Epithelial cell of proximal tubule (primary cell): ENCODE measurements around the gene RRAGD. TPM values are rescaled to one million over a fixed set of nuclear protein-coding genes. Genes with fewer than 3 reads are reported as not detected.

Experiments used
- DNase-seq: peaks from one replicate; pipeline ENCODE4 v3.0.0-alpha.2; 2011; ENCODE audit warnings: low read depth
- H3K4me3 ChIP-seq: 2 replicates; pipeline ENCODE4 v1.5.1; 2011; ENCODE audit warnings: low read depth, mild to moderate bottlenecking, low read length
- total RNA-seq: library from RNA; depleted of rRNA; stranded (reverse); fragments of >200 nt; gene quantifications from 2 replicates; pipeline ENCODE4 v1.2.3, GENCODE V29; 2015
- TF ChIP-seq, protein P1 (sequence below): conservative IDR thresholded peaks from 2 replicates; pipeline ENCODE4 v1.5.1; 2012; ENCODE audit warnings: low read depth, mild to moderate bottlenecking, low read length

Gene RRAGD
- total RNA-seq, 1 donor from 2014 or later: 12.7 TPM

DNA sequence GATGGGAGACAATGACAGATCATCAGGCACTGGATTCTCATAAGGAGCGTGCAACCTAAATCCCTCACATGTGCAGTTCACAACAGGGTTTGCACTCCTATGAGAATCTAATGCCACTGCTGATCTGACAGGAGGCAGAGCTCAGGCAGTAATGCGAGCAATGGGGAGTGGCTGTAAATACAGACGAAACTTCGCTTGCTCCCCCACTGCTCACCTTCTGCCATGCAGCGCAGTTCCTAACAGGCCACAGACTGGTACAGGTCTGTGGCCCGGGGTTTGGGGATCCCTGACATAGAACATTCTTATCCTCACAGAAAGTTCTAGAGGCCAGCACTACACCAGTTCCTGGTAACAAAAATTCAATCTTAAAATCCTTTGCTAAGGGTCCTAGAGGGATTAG, 23.2 kb downstream of the RRAGD start:
- DNase-seq: no peak
- H3K4me3 ChIP-seq: no peak overlapping the region
- TF ChIP-seq, protein P1, sequence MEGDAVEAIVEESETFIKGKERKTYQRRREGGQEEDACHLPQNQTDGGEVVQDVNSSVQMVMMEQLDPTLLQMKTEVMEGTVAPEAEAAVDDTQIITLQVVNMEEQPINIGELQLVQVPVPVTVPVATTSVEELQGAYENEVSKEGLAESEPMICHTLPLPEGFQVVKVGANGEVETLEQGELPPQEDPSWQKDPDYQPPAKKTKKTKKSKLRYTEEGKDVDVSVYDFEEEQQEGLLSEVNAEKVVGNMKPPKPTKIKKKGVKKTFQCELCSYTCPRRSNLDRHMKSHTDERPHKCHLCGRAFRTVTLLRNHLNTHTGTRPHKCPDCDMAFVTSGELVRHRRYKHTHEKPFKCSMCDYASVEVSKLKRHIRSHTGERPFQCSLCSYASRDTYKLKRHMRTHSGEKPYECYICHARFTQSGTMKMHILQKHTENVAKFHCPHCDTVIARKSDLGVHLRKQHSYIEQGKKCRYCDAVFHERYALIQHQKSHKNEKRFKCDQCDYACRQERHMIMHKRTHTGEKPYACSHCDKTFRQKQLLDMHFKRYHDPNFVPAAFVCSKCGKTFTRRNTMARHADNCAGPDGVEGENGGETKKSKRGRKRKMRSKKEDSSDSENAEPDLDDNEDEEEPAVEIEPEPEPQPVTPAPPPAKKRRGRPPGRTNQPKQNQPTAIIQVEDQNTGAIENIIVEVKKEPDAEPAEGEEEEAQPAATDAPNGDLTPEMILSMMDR: no peak

DNA sequence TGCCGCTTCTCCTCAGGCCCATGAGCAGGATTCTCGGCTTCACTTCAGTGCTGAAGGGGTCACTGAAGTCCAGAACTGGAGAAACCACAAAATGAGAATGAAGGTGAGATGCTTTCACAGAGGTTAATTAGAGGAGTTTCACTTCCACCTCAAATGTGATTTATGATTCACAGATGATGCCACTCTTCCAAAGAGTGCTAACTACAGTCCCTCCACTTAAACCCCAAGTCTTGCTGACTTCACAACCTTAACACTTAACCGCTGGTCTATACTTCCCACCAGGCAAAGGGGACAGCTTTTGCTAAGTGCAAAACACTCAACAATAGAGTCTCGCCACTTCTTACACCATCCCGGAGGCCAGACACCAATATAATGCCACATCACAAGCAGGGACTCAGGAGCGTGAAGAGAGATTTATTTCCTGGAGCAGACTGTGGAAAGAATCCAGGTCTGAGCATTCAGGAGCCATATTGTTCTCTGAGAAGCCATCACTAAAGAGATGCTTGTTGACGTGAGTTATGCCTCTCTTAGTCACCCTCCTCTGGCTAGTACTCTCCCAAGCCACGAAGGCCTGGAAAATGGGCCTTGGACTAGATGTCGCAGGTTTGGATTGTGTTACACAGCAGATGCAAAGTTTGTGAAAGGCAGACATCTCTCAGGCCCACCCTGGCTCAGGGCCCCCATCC, 24.4 kb downstream of the RRAGD start:
- DNase-seq: no peak
- no peak overlapping the region for H3K4me3 ChIP-seq
- TF ChIP-seq, protein P1: no peak

DNA sequence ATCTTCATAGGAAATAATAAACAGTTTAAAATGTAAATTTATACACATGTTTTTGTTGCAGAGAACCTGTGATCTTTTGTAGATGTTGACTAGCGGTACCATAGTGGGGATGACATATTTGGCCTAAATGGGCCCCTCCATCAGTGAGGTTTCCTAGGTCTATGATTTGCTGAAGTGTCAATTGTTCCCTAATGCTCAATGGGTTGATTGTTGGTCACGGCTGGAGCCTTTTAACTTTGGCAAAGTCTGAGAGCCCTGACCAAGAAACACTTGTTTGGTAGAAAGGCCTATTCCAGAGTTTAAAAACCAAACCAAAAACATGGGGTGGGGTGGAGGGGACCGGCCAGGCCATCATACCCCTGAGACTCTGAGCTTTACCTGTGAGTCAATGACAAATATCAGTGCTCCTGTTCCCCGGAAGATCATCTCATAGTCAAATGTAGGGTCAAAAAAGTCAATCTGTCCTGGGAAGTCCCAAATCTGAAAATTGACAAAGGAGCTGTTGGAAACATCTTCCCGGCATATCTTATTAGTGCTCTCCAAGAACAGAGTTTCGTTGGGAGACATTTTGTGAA, 25.1 kb downstream of the RRAGD start:
- TF ChIP-seq, protein P1: no peak
- DNase-seq: no peak
- H3K4me3 ChIP-seq: no peak overlapping the region

DNA sequence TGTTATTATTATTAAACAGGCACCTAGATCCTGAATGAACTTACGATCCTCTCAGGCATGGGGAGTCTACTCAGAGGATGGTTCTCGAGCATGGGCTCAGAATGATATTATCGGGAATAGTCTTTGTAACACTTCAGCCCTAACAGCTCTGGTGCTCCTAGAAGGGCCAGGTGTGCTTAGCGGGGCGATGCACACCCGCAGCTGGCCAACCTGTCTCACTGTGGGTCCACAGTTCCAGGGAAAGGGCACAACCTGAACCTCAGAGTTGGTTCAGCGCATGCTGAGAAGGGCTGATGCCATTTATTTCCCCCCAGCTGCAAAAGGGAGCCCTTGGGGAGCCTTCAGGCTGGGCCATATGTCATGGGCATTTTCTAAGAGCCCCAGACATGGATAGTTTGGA, 26.2 kb downstream of the RRAGD start:
- H3K4me3 ChIP-seq: no peak overlapping the region
- TF ChIP-seq, protein P1: no peak
- no peak for DNase-seq

DNA sequence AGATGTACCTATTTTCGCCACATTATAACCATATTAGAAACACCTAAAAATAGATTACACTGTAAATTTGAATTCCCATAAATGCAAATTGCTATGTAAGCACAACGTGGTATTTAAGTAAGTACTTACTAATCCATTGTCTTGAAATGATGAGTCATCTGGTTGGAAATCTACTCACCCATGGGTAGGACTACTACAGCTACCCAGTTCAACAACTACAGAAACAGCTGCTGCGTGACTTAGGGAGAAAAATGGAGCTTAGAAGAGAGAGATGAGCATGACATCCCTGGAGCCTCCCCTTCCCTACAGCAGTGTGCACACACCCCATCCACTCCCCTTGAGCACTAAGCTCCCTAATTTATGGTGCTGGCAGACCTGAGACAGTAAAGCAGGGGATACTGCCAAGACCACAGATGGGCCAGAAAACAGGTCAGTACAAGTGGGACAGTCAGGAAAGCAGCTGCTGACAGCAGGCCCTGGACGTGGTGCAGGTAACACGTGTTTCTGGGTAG, 26.9 kb downstream of the RRAGD start:
- TF ChIP-seq, protein P1: no peak

DNA sequence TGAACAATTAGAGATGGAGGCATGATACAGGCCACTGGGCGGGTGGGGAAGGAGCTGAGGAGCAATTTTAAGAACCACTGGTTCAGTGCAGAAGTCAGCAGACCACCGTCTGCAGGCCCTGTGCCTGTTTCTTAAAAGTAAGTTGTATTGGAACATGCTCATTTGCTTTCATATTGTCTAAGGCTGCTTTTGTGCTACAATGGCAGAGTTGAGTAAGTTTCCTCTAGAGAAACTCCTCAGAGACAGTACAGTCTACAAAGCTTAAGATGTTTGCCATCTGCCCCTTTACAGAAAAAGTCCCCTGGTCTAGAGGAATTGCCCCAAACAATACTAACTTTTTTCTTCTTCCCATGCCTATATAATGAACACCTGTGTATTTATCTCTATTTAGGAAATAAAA, 31.0 kb downstream of the RRAGD start:
- DNase-seq: no peak
- TF ChIP-seq, protein P1: no peak

More for the DNA sequence above, 26.9 kb downstream of the RRAGD start:
- H3K4me3 ChIP-seq: no peak overlapping the region
- DNase-seq: no peak

More for the DNA sequence above, 31.0 kb downstream of the RRAGD start:
- H3K4me3 ChIP-seq: no peak overlapping the region
